GM19468 (cell line): ENCODE measurements around the gene CD72.
"Not testable (repeated sequence)": the region's sequence is repeated elsewhere in the genome, so short reads cannot be mapped to it uniquely, and the experiment has no call there.

ENCODE experiments used
- ATAC-seq: cut with Tn5 transposase; IDR thresholded peaks from one replicate; pipeline ENCODE4 v1.9.1; 2021; ENCODE audit warnings: mild to moderate bottlenecking, moderate library complexity, moderate number of reproducible peaks; ENCODE audit not compliant: unreplicated experiment; ENCODE audit errors: extremely low read depth

Gene CD72

GRCh38 chr9:35650341-35651158 is 32.3 kb upstream of the CD72 start, which contains the start of gene SIT1:
SIT1 (minus strand) TSS chr9:35650931; CDS start chr9:35650853, 78 bp downstream.
- no peak for ATAC-seq

- ATAC-seq: no peak
Observed at GRCh38 chr9:35649431-35650340, 31.5 kb upstream of the CD72 start.

DNA sequence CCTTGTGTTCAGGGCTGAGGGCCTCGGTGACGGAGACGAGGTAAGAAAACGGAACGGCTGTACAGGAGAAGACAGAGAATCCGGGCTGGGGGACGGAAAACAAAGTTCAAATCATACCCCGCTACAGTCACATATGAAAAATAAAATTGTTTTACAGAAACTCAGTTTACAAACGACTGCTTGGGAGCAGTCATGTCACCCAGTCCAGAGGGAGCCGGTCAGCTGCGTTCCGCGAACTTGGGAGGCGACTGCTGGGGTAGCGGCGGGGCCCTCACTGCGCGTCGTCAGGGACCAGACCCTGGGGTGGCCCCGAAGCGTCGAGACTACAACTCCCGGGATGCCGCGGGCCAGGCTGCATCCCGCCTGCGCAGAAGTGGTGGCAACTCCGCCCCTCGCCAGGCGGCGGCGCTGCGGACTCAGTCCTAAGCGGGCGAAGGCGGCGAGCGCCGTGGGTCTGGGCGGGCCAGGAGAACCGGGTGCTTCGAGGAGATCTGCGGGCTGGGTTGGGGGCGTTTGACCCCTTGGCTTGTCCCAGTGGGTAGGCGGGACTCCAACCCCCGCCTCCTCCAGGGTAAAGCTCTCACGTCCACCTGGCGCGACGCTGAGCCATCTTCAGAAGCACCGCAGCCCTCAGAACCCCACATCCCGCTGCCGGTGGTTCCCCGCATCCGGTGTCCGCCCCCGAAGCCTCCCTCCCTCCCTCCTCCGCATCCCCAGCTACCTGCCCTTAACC is 28.5 kb upstream of the CD72 start:
- ATAC-seq: peak; percentile 88

DNA sequence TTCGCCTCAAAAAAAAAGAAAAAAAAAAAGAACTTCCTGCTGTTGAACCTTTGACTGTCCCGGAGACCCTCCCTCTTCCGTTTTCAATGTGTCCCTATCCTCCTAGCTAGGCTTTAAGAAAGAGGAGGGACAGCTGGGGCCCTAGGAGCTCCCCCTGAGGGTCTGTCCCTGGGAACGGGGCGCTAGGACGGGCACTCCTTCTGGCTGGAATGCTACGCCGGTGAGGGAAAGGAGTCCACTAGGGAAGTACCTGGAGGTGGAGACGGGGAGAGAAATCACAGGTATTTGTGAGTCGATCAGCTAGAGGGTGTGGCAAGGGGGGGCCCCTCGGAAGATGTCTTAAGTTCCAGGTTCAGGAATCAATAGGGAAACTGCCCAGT is 27.9 kb upstream of the CD72 start:
- no peak for ATAC-seq

- ATAC-seq: not testable (repeated sequence)
Observed at GRCh38 chr9:35645736-35646135, 27.5 kb upstream of the CD72 start.

DNA sequence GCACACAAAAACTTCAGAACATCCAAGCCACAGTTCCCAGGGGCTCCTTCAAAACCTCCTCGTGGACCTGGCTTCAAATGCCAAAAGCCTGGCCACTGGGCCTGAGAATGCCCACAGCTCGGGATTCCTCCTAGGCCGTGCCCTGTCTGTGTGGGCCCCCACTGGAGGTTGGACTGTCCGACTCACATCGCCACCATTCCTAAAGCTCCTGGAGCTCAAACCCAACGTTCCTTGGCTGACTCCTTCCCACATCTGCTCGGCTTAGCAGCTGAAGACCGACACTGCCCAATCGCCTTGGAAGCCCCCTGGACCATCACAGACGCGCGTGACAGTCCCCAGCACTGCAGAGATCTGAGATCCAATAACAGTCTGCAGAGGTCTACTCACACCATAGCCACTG is 24.8 kb upstream of the CD72 start:
- ATAC-seq: no peak

DNA sequence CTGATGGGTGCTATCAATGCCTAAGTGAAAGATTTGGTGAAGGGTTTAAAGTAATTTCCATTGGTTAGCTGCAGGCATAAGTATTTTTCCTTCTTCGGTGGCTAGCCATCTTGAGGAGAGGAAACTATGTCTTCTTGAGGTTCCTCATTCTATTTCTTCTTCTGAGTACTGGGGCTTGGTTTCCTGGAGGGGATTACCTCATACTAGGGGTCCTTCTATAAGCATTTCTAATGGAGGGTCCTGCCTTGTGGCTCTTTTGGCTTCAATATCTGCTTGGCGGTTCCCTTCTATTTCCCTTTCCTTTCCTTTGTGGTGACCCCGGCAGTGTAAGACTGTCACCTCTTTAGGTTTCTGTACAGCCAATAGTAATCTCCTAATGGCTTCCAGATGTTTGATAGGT is 23.3 kb upstream of the CD72 start:
- not testable (repeated sequence) for ATAC-seq

- ATAC-seq: not testable (repeated sequence)
Observed at GRCh38 chr9:35640431-35640830, 22.2 kb upstream of the CD72 start.

GRCh38 chr9:35639631-35640030 is 21.4 kb upstream of the CD72 start:
- no peak for ATAC-seq

- not testable (repeated sequence) for ATAC-seq
Observed at GRCh38 chr9:35639225-35639624, 21.0 kb upstream of the CD72 start.

DNA sequence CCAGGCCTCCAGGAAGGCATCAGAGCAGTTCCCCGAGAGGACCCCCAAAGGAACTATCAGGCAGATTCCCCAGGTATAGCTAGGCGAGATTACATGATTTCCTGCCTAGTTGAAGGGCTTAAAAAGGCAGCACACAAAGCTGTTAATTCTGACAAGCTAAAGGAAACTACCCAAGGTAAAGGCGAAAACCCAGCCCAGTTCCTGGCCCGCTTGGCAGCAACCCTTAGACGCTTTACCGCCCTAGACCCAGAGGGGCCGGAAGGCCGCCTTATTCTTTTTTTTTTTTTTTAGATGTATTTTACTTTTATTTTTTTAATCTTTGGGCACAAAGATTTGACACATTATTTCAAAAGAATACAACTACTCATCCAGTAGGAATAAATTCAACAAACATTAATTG is 20.5 kb upstream of the CD72 start:
- ATAC-seq: not testable (repeated sequence)

DNA sequence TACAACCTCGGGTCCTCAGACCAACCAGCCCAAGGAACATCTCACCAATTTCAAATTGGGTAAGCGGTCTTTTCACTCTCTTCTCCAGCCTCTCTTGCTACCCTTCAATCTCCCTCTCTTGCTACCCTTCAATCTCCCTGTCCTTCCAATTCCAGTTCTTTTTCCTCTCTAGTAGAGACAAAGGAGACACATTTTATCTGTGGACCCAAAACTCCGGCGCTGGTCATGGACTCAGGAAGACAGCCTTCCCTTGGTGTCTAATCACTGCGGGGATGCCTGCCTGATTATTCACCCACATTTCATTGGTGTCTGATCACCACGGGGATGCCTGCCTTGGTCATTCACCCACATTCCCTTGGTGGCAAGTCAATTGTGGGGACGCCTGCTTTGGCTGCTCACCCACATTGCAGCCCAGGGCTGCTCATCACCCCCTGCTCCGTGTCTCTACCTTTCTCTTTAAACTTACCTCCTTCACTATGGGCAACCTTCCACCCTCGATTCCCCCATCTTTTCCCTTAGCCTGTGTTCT is 19.3 kb upstream of the CD72 start:
- ATAC-seq: not testable (repeated sequence)

GRCh38 chr9:35636877-35637246 is 18.6 kb upstream of the CD72 start:
- ATAC-seq: not testable (repeated sequence)

GRCh38 chr9:35636135-35636876 is 18.1 kb upstream of the CD72 start:
- no peak for ATAC-seq

- ATAC-seq: no peak
Observed at GRCh38 chr9:35635730-35636129, 17.5 kb upstream of the CD72 start.

GRCh38 chr9:35629597-35629996 is 11.4 kb upstream of the CD72 start:
- no peak for ATAC-seq

DNA sequence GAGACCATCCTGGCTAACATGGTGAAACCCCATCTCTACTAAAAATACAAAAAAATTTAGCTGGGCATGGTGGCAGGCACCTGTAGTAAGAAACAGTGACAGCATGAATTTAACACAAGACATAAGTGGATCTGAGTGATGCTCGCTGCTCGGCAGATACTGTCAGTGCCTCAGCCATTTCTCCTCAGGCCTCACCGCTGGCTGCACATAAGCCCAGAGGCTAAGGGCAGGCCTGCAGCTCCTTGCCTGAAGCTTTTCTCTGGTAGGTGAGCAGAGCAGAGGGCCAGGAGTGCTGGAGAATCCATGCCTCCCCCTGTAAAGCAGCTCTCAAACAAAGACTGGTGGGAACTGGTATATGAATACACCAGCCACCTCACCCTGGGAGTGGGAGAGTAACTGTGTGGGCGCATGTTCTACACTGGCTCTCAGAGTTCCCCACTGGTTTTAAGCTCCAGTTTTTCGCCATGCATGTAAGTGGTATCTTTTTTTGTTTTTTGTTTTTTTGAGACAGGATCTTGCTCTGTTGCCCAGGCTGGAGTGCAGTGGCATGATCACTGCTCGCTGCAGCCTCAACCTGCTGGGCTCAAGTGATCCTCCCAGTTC is 10.3 kb upstream of the CD72 start:
- no peak for ATAC-seq

GRCh38 chr9:35627575-35627974 is 9.4 kb upstream of the CD72 start:
- ATAC-seq: no peak

- no peak for ATAC-seq
Observed at GRCh38 chr9:35619800-35620158, 1.6 kb upstream of the CD72 start.
